GM21737 (cell line): ENCODE results near the gene ZNF672.
"Not testable (repeated sequence)": the region's sequence is repeated elsewhere in the genome, so short reads cannot be mapped to it uniquely, and the experiment has no call there.

Source experiments
- ATAC-seq: cut with Tn5 transposase; IDR thresholded peaks from one replicate; pipeline ENCODE4 v1.9.1; 2021; ENCODE audit warnings: mild to moderate bottlenecking, moderate library complexity; ENCODE audit not compliant: unreplicated experiment

Gene ZNF672

GRCh38 chr1:248852481-248853405 lies 14.7 kb downstream of the ZNF672 start:
- no peak for ATAC-seq

DNA sequence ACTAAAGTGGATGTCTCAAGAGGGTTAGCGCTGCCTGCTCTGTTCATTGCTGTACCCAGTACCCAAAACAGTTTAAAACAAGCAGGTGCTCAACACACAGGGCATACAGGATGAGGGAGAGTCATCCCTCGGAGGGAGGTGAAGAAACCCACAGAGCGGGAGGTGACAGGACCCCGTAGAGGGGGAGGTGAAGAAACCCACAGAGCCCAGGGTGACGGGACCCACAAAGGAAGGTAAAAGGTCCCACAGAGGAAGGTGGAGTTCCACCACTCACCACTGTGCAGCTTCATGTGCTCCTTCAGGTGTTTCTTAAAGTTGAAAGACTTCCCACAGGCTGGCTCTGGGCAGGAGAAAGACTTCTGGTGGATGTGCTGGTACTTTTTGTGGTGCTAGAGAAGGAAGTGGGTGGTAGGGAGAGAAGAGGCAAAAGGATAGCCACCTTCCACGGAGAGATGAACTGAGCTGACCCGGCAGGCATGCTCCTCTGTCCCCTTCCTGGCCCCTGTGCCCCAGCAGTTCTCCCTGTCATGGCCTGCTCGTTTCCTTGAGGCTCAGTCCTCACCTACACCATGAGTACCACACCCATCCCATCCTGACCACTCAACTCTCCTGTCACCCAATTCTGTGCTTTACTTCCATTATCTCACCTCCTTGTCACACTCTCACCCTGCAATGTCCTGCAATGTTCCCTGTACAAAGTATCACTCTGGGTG lies 15.8 kb downstream of the ZNF672 start:
- no peak for ATAC-seq

DNA sequence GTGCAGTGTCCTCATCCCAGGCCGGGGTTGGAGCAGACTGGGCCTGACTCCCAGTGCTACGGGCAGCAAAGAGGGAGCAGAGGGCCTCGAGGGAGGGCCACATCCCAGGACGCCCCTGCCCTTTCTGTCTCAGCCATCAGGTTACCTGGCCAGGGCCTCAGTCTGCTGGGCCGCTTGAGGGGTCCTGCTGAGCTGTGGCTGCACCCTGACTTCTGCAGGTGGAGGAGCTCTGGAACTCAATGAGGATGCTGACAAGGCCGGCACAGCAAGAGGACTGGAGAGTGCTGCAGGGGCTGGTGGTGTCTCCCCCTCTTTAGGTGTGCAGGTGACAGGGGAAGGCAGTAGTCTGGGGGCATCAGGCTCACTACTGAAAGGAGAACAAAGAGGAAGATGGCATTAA lies 17.6 kb downstream of the ZNF672 start:
- ATAC-seq: no peak

DNA sequence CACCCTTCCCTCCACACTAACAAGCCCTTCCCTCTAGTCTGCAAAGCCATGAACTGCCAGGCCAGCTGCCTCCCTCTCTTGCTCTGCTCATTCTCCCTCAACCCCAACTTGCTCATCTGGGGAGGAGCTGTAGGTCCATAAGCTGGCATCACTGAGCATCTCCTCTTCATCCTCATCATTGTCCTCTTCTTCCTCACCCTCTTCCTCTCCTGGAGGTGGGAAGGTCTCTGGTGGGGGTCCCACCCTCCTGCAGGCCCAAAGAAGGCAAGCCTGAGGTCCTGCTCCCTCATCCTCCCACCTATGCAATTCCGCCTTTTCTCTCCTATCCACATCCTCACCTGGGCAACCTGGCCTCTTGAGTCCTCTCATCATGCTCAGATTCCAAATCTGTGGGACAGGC lies 18.2 kb downstream of the ZNF672 start:
- no peak for ATAC-seq

DNA sequence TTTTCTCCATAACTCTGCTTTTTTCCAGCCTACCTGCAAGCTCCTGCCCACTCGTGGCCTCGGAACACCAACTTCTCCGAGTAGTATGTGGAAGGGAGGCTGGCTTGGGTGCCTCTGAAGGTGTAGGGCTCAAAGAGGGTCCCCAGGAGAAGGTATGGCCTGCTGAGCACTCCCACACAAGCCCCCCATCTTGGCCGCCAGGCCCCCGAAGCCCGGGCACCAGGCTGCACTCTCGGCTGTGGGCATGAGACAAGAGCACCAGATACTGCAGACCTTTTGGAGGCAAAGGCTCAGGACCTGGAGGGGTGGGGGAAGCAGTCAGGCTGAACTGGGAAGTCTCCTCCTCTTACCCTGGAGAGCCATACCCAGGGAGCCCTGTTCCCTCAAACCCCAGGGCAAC lies 19.2 kb downstream of the ZNF672 start:
- no peak for ATAC-seq

GRCh38 chr1:248857749-248858095 lies 19.7 kb downstream of the ZNF672 start:
- no peak for ATAC-seq

DNA sequence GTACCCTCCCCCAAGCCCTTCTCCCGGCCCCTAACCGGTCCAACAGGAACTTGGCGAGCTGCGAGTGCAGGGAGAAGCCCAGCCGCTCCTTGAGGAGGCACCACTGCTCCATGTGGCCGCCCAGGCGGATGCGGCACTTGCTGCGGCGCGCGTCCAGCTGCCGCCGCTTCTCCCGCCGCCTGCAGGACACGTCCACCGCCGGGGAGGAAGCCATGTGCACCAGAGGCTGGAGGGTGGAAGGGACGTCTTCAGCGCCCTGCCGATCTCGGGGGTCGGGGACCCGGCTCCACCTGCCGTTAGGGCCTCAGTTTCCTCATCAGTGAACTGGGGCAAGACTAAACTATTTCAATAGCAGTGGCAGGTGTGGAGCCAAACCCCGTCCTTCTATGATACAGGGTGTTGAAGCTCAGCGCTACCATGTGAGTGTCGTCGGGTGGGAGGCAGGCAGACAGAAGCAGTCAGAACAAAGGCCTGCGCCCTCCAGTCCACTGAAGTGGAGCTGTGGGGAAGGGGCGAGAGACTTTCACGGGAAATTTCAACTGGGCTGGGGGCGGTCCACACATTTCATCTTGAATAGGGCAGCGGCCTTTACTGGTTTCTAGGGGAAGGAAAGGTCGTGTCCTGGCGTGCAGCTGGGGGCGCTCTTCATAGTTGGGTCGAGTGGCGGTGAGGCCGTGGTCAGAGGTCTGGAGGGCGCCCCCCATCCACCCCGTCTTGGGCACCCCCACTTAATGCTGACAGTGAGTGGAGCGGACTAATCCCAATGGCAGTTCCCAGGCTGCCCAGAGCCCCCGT lies 20.3 kb downstream of the ZNF672 start:
- ATAC-seq: peak; percentile 38

GRCh38 chr1:248858891-248859889 lies 21.2 kb downstream of the ZNF672 start, which contains the start of gene ZNF692:
ZNF692 (minus strand) TSS chr1:248859085; CDS start chr1:248858309, 776 bp downstream.
- ATAC-seq: peak; percentile 81

DNA sequence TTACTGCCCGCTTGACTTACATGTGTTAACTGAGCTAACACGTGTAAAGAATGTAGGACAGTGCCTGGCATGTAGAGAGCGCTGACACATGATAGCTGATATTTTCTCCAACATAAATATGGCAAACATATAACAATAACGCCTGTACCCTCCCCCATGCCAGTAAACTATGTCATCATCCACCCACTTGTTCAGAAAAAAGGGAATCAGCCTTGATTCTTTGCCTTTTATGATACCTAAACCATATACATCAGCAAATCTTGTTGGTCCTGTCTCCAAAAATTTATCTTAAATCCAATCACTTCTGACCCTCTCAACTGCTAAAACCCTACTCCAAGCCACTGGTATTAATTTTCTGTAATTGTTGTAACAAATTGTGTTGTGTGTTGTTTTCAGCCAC lies 22.0 kb downstream of the ZNF672 start:
- no peak for ATAC-seq

- no peak for ATAC-seq
These were observed 23.6 kb downstream of the ZNF672 start for GRCh38 chr1:248861616-248862015.

DNA sequence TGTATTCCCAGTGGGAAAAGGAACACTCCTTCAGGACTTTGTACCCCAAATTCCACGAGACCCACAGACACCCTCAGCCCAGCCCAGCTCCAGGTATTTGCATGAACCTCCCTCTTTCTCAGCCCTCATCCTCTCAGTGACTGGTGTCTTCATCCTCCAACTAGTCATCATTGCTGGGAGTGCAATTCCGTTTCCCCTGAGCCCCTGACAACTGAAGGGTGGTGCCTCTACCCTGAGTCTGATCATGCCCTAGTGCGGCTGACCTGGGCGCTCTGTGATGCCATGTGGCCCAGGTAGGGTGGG lies 24.6 kb downstream of the ZNF672 start:
- peak; percentile 3 for ATAC-seq

GRCh38 chr1:248862998-248863881 lies 25.2 kb downstream of the ZNF672 start:
- ATAC-seq: peak; percentile 59

- no peak for ATAC-seq
These were observed 33.9 kb downstream of the ZNF672 start for GRCh38 chr1:248871837-248872401.

- ATAC-seq: peak; percentile 36
These were observed 34.9 kb downstream of the ZNF672 start for GRCh38 chr1:248872752-248873408.

GRCh38 chr1:248873409-248873992 lies 35.5 kb downstream of the ZNF672 start:
- ATAC-seq: peak; percentile 79

- ATAC-seq: peak; percentile 57
These were observed 36.0 kb downstream of the ZNF672 start for GRCh38 chr1:248873993-248874533.

DNA sequence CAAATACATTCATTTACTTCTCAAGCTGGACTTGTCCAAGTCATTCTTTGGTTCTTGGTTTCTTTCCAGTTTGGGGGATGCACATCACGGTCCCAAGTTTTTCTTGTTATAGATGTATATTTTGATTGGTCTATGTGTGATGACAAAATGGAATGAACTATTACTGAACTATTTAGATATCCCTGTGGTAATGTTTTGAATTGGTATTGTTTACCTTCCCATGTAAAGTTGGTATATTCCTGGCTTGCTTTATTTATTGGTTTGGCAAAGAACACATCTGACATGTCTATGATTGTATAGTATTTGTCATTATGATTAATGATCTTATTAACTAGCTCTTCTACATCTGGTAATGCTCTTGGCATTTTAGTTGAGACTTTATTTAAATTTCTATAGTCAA lies 43.2 kb downstream of the ZNF672 start:
- ATAC-seq: no peak

DNA sequence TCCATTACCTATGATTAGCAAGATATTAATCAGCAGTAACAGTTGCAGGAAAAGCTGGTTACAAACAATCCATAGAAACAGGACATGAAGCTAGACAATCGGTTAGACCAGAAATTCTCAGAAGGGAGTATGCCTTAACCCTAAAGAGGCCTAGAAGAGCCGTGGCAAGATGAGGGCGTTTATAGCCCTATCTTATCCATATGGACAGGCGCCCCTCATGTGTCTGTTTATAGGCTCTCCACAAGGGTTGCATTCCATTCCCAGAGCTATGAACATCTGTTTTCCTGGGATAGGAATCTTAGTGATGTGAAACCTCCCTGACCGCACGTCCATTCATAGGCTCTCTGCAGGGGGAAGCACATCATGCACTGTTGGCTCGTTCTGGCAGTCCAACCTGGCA lies 44.4 kb downstream of the ZNF672 start:
- ATAC-seq: not testable (repeated sequence)
